A549 (cell line): ENCODE data around the gene PIP5K1B.

ENCODE experiments used
- CHD4 ChIP-seq: fragments of 200-600 bp; sonication (generic); IDR thresholded peaks from 2 replicates; pipeline ENCODE4 v1.6.1; 2016; ENCODE audit warnings: antibody characterized with exemption, mild to moderate bottlenecking, borderline replicate concordance
- JUN ChIP-seq, 2 experiments: fragments of >200 bp; sonication (Bioruptor Twin); formaldehyde crosslinking; IDR thresholded peaks; 2 replicates in 1 of 2; 3 replicates in 1 of 2; pipeline ENCODE4 v1.6.1; 2016 to 2017
- KDM5A ChIP-seq: fragments of 200-600 bp; sonication (generic); IDR thresholded peaks from 2 replicates; pipeline ENCODE4 v1.6.1; 2016; ENCODE audit warnings: antibody characterized with exemption, mild to moderate bottlenecking
- MAFK ChIP-seq: fragments of 450-650 bp; IDR thresholded peaks from 2 replicates; pipeline ENCODE4 v1.6.1; 2014; ENCODE audit not compliant: partially characterized antibody
- MAX ChIP-seq: IDR thresholded peaks from 2 replicates; pipeline ENCODE4 v1.6.1; 2012
- MAZ ChIP-seq: fragments of 150-350 bp; IDR thresholded peaks from 2 replicates; pipeline ENCODE4 v1.6.1; 2014; ENCODE audit warnings: antibody characterized with exemption, low read depth, low read length, borderline replicate concordance
- PBX3 ChIP-seq: IDR thresholded peaks from 2 replicates; pipeline ENCODE4 v1.6.1; 2012
- POLR2A ChIP-seq: IDR thresholded peaks from 2 replicates; pipeline ENCODE4 v1.6.1; 2012; ENCODE audit warnings: mild to moderate bottlenecking, low read length
- RARB ChIP-seq: fragments of 250-450 bp; sonication (Bioruptor Pico); IDR thresholded peaks from 2 replicates; pipeline ENCODE4 v1.8.0; 2021; ENCODE audit warnings: mild to moderate bottlenecking, moderate library complexity
- USF2 ChIP-seq: fragments of 450-650 bp; IDR thresholded peaks from 2 replicates; pipeline ENCODE4 v1.6.1; 2014; ENCODE audit warnings: antibody characterized with exemption
- TF ChIP-seq, protein P1 (sequence below): fragments of >200 bp; sonication (Bioruptor Twin); formaldehyde crosslinking; IDR thresholded peaks from 3 replicates; pipeline ENCODE4 v1.5.1; 2016
- TF ChIP-seq, protein P2 (sequence below): fragments of 200-600 bp; sonication (generic); IDR thresholded peaks from 2 replicates; pipeline ENCODE4 v1.6.1; 2016; ENCODE audit warnings: antibody characterized with exemption, mild to moderate bottlenecking, moderate library complexity

DNA sequence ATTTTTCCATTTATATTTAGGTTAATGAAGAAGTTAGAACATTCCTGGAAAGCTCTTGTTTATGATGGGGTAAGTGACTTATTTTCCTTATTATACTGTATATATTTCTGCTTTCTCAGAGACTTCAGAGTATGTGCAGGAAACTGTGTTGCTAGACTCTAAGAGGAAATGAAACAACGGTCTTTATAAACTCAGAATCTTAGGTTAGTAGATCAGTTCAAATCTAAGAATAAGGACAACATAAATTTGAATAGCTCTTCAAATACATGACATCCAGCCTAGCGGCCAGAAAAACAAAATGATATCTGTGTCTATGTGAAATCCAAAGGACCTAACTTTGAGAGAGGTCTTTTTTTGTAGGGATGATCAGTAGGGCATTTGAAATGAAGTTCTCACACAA, 214.6 kb downstream of the PIP5K1B start:
- TF ChIP-seq, protein P1, sequence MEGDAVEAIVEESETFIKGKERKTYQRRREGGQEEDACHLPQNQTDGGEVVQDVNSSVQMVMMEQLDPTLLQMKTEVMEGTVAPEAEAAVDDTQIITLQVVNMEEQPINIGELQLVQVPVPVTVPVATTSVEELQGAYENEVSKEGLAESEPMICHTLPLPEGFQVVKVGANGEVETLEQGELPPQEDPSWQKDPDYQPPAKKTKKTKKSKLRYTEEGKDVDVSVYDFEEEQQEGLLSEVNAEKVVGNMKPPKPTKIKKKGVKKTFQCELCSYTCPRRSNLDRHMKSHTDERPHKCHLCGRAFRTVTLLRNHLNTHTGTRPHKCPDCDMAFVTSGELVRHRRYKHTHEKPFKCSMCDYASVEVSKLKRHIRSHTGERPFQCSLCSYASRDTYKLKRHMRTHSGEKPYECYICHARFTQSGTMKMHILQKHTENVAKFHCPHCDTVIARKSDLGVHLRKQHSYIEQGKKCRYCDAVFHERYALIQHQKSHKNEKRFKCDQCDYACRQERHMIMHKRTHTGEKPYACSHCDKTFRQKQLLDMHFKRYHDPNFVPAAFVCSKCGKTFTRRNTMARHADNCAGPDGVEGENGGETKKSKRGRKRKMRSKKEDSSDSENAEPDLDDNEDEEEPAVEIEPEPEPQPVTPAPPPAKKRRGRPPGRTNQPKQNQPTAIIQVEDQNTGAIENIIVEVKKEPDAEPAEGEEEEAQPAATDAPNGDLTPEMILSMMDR: no peak
- no peak for TF ChIP-seq KDM5A
- TF ChIP-seq USF2: no peak
- TF ChIP-seq RARB (CRISPR knock-in tag): no peak
- TF ChIP-seq MAFK: no peak
- TF ChIP-seq CHD4: no peak
- TF ChIP-seq MAZ: no peak
- TF ChIP-seq JUN (IDR thresholded peaks at IDR 0.05): no peak
- no peak for TF ChIP-seq MAX
- TF ChIP-seq, protein P2, sequence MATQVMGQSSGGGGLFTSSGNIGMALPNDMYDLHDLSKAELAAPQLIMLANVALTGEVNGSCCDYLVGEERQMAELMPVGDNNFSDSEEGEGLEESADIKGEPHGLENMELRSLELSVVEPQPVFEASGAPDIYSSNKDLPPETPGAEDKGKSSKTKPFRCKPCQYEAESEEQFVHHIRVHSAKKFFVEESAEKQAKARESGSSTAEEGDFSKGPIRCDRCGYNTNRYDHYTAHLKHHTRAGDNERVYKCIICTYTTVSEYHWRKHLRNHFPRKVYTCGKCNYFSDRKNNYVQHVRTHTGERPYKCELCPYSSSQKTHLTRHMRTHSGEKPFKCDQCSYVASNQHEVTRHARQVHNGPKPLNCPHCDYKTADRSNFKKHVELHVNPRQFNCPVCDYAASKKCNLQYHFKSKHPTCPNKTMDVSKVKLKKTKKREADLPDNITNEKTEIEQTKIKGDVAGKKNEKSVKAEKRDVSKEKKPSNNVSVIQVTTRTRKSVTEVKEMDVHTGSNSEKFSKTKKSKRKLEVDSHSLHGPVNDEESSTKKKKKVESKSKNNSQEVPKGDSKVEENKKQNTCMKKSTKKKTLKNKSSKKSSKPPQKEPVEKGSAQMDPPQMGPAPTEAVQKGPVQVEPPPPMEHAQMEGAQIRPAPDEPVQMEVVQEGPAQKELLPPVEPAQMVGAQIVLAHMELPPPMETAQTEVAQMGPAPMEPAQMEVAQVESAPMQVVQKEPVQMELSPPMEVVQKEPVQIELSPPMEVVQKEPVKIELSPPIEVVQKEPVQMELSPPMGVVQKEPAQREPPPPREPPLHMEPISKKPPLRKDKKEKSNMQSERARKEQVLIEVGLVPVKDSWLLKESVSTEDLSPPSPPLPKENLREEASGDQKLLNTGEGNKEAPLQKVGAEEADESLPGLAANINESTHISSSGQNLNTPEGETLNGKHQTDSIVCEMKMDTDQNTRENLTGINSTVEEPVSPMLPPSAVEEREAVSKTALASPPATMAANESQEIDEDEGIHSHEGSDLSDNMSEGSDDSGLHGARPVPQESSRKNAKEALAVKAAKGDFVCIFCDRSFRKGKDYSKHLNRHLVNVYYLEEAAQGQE: no peak
- no peak for TF ChIP-seq PBX3
- TF ChIP-seq POLR2A: no peak
